ENCODE results near the gene OBSCN. TPM values are rescaled to one million over a fixed set of nuclear protein-coding genes. Genes with fewer than 3 reads are reported as not detected.

Gene OBSCN
- total RNA-seq, 1 experiment from 2014 or later = 33.3 TPM

GRCh38 chr1:228400237-228400651 lies 192.4 kb downstream of the OBSCN start:
- Histone ChIP-seq H4K91ac (ENCODE audit: insufficient read length, low read depth, low read length) (no peak overlapping the region), H3K4ac (ENCODE audit: low read depth, low read length) (no peak overlapping the region), H3K27ac (ENCODE audit: insufficient read length, low read depth, low read length) (no peak overlapping the region), H3K4me1 (ENCODE audit: insufficient read depth, low read length) (0 out of 2 replicates have a peak, but pooled peaks cover 5% of the 10 kb centered on the region), H3K79me2 (ENCODE audit: insufficient read depth, low read length) (peaks cover 16% of the 10 kb centered on the region), H3K23ac (ENCODE audit: insufficient read length, low read depth, low read length) (no peak overlapping the region), H2BK120ac (ENCODE audit: low read depth, low read length, poor library complexity, severe bottlenecking) (no peak overlapping the region), H2BK12ac (ENCODE audit: insufficient read length, low read depth, low read length) (no peak overlapping the region), H3K79me1 (ENCODE audit: insufficient read depth, low read depth, low read length, poor library complexity, severe bottlenecking) (peaks cover 14% of the 10 kb centered on the region), H2BK5ac (ENCODE audit: insufficient read length, low read length) (no peak overlapping the region), H3K4me2 (ENCODE audit: insufficient read depth, insufficient read length, low read length) (no peak overlapping the region), H3K9me3 (ENCODE audit: control insufficient read depth, low read depth, low read length) (no peaks in the 10 kb centered on the region), H3T11ph (ENCODE audit: low read length) (no peak overlapping the region), H3K27me3 (ENCODE audit: insufficient read depth, low read length) (no peaks in the 10 kb centered on the region), H3K9ac (ENCODE audit: extremely low read depth, insufficient read length, low read length) (no peak overlapping the region), H3K18ac (ENCODE audit: insufficient read length, low read depth, low read length) (no peak overlapping the region), H2BK15ac (ENCODE audit: low read depth, low read length) (no peak overlapping the region), H2AFZ (ENCODE audit: low read length) (no peak overlapping the region), H2AK5ac (ENCODE audit: insufficient read length, low read length) (no peak overlapping the region), H4K5ac (ENCODE audit: insufficient read length, low read depth, low read length) (no peak overlapping the region), H3K23me2 (ENCODE audit: insufficient read length, low read depth, low read length, poor library complexity, severe bottlenecking) (peaks cover 2% of the 10 kb centered on the region), H3K14ac (ENCODE audit: insufficient read depth, low read length) (no peak overlapping the region), H3K56ac (ENCODE audit: insufficient read length, low read depth, low read length) (no peak overlapping the region), H2BK20ac (ENCODE audit: low read depth, low read length, poor library complexity, severe bottlenecking) (no peak overlapping the region), H4K20me1 (ENCODE audit: control insufficient read depth, insufficient read depth, insufficient read length) (peaks cover 2% of the 10 kb centered on the region), H4K8ac (replicated peaks; ENCODE audit: insufficient read length, low read depth, low read length) (no peak overlapping the region)
- no peaks in the 10 kb centered on the region for H3K9me3 Mint-ChIP-seq
- H3K4me3 Mint-ChIP-seq = no peak overlapping the region
- no peak overlapping the region; a peak in 1 of 7 replicates for H3K27ac Mint-ChIP-seq
- peaks cover 48 to 77% (median 73%) of the 10 kb centered on the region in 3 experiments for H3K36me3 Mint-ChIP-seq (ENCODE audit: insufficient read depth in 1 of 3, low read depth in 3 of 3)
- peak; percentile 8 for DNase-seq
- H3K27me3 Mint-ChIP-seq (ENCODE audit: low read depth) = no peaks in the 10 kb centered on the region
- peaks cover 8 to 14% of the 10 kb centered on the region in 2 experiments for H3K4me1 Mint-ChIP-seq
- WGBS (ENCODE audit: extremely low coverage, insufficient read length, low lambda C conversion rate) = no CpG with 5 or more reads among the region's 11 CpGs
- TF ChIP-seq CTCF (conservative IDR thresholded peaks at IDR 0.05) = no peak

Measured in H9 (cell line).